Heart left ventricle (tissue), 13 donors: ENCODE results near the gene DMTF1.

Experiments
- POLR2A ChIP-seq, 2 donors: fragments of 450-650 bp; IDR thresholded peaks; one replicate each; pipeline ENCODE4 v1.6.1; 2017; ENCODE audit warnings: antibody characterized with exemption in 2 of 2, mild to moderate bottlenecking in 2 of 2, moderate library complexity in 2 of 2
- TF ChIP-seq, protein P1 (sequence below), 12 donors: fragments of 200-600 bp; sonication (generic) in 4 of 12; IDR thresholded peaks; one replicate each; pipeline versions ENCODE4 v1.5.0 to v1.8.0; 2018 to 2022; ENCODE audit warnings: antibody characterized with exemption in 12 of 12, mild to moderate bottlenecking in 5 of 12
- donor health status: ischemic (EF 13 %, LVEDD 7.1; RV severe dilation, severe dysfunction).
- donor health status: DM: no; HTN: yes; CAD: no.
- donor health status: DM: no; HTN: no; CAD: no.
- donor health status: ischemic (EF 25% LVEDD 6.9; RV normal size, moderate dysfunction).
- donor health status: ischemic (EF 25% LVEDD 5.7; RV mildly dilated, moderate dysfunction).
- donor health status: ischemic (EF 35%, LVEDD 5.7; RV mildly dilated, moderate dysfunction).
- donor health status: nonischemic (EF 11% LVEDD 7.7; RV severe dilation, severe dysfunction).
- donor health status: DM: yes; HTN: yes; CAD: no.
- donor health status: PGD.
- donor health status: ischemic (EF 29% LVEDD 5.4; RV normal size, mild dysfunction).
- donor health status: nonischemic (EF 23%, LVEDD 6.1; RV moderate dilation, normal function).

DNA sequence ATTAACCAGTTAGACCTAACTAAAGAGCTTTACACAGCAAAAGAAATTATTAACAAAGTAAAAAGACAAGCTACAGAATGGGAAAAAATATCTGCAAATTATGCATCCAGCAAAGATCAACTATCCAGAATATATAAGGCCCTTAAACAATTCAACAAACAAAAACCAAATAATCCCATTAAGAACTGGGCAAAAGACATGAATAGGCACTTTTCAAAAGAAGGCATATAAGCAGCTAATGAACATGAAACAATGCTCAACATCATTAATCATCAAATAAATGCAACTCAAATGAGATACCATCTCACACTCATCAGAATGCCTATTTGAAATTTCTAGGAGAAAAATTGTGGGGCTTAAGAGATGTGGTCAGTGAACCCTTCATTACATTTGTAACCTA lies 15.0 kb upstream of the DMTF1 start:
- TF ChIP-seq, protein P1, sequence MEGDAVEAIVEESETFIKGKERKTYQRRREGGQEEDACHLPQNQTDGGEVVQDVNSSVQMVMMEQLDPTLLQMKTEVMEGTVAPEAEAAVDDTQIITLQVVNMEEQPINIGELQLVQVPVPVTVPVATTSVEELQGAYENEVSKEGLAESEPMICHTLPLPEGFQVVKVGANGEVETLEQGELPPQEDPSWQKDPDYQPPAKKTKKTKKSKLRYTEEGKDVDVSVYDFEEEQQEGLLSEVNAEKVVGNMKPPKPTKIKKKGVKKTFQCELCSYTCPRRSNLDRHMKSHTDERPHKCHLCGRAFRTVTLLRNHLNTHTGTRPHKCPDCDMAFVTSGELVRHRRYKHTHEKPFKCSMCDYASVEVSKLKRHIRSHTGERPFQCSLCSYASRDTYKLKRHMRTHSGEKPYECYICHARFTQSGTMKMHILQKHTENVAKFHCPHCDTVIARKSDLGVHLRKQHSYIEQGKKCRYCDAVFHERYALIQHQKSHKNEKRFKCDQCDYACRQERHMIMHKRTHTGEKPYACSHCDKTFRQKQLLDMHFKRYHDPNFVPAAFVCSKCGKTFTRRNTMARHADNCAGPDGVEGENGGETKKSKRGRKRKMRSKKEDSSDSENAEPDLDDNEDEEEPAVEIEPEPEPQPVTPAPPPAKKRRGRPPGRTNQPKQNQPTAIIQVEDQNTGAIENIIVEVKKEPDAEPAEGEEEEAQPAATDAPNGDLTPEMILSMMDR (IDR thresholded peaks at IDR 0.05), result no peak
- TF ChIP-seq POLR2A (IDR thresholded peaks at IDR 0.05), result no peak
